Body of pancreas (tissue), 4 donors: ENCODE results near the gene BACH2.

ENCODE experiments used
- CTCF ChIP-seq, 7 experiments: fragments of 450-650 bp in 4 of 7; fragments of 200-600 bp in 3 of 7; sonication (generic) in 3 of 7; IDR thresholded peaks; one replicate each; pipeline ENCODE4 v1.5.1; 2016 to 2019; ENCODE audit warnings: antibody characterized with exemption in 7 of 7
- POLR2A ChIP-seq, 3 donors: fragments of 450-650 bp; IDR thresholded peaks; one replicate each; pipeline ENCODE4 v1.6.1; 2016; ENCODE audit warnings: antibody characterized with exemption in 3 of 3, mild to moderate bottlenecking in 2 of 3

- TF ChIP-seq CTCF (IDR thresholded peaks at IDR 0.05) = no peak
- TF ChIP-seq POLR2A (IDR thresholded peaks at IDR 0.05) = no peak
These were observed 347.8 kb downstream of the BACH2 start for GRCh38 chr6:89948876-89949275.
